ENCODE measurements around the gene RNF11. TPM values are rescaled to one million over a fixed set of nuclear protein-coding genes. Genes with fewer than 3 reads are reported as not detected.

Gene RNF11
- polyA plus RNA-seq, 1 donor (not counting 4 experiments of a cell fraction or from before 2014, with no cell fraction given): 113 TPM

DNA sequence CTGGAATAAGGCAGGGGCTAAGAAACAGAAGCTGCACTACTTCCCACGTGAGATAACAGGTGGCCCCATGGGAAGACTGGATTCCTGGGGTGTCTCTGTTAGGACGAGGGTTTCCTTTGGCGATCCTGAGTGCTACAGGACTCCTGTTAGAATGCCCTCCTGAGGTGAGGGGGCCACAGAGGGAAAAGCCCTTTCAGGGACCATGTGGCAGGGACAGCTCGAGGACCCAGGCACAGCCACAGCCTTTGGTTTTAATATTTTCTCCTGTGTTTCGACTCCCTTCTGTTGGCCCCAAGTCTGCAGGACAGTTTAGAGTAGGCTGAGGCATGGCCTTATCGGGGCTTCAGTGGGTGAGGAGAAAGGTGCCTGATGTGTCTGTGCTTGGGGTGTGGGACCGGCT lies 81.7 kb downstream of the RNF11 start:
- TF ChIP-seq EZH2 (IDR thresholded peaks at IDR 0.05; ENCODE audit: low read length): no peak
- TF ChIP-seq, protein P1, sequence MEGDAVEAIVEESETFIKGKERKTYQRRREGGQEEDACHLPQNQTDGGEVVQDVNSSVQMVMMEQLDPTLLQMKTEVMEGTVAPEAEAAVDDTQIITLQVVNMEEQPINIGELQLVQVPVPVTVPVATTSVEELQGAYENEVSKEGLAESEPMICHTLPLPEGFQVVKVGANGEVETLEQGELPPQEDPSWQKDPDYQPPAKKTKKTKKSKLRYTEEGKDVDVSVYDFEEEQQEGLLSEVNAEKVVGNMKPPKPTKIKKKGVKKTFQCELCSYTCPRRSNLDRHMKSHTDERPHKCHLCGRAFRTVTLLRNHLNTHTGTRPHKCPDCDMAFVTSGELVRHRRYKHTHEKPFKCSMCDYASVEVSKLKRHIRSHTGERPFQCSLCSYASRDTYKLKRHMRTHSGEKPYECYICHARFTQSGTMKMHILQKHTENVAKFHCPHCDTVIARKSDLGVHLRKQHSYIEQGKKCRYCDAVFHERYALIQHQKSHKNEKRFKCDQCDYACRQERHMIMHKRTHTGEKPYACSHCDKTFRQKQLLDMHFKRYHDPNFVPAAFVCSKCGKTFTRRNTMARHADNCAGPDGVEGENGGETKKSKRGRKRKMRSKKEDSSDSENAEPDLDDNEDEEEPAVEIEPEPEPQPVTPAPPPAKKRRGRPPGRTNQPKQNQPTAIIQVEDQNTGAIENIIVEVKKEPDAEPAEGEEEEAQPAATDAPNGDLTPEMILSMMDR (optimal IDR thresholded peaks at IDR 0.05 in 1 of 3, IDR thresholded peaks at IDR 0.05 in 1 of 3, conservative IDR thresholded peaks at IDR 0.05 in 1 of 3; ENCODE audit: extremely low read depth in 1 of 3, insufficient read depth in 2 of 3, low read length in 3 of 3): no peak
- dilution Hi-C loops (cut with MboI; ENCODE audit: extremely low pct_ligation_motif_present, low sequenced_read_pairs): no loop called here
- Histone ChIP-seq H3K27ac (ENCODE audit: control insufficient read depth, insufficient read depth, low read length) (no peak overlapping the region), H3K27me3 (ENCODE audit: control insufficient read depth, extremely low read depth, insufficient read depth, low read length) (no peaks in the 10 kb centered on the region), H4K20me1 (ENCODE audit: control insufficient read depth, extremely low read depth, insufficient read depth, low read length) (no peaks in the 10 kb centered on the region), H3K4me1 (ENCODE audit: control insufficient read depth, extremely low read depth, insufficient read depth, low read length) (peaks cover 21% of the 10 kb centered on the region), H3K9ac (ENCODE audit: control insufficient read depth, extremely low read depth, insufficient read depth, low read length) (no peak overlapping the region), H2AFZ (ENCODE audit: control insufficient read depth, low read length) (no peak overlapping the region), H3K9me3 (ENCODE audit: control insufficient read depth, low read depth, low read length) (no peaks in the 10 kb centered on the region), H3K79me2 (ENCODE audit: control insufficient read depth, insufficient read depth, low read length) (no peaks in the 10 kb centered on the region), H3K4me3 (ENCODE audit: control insufficient read depth in 2 of 3, extremely low read depth in 1 of 3, insufficient read depth in 2 of 3, low read depth in 1 of 3, low read length in 3 of 3) (no peak overlapping the region), H3K4me2 (ENCODE audit: control insufficient read depth, extremely low read depth, insufficient read depth, low read depth, low read length) (no peak overlapping the region), H3K9me1 (ENCODE audit: control insufficient read depth, extremely low read depth, insufficient read depth, low read length) (no peaks in the 10 kb centered on the region), H3K36me3 (ENCODE audit: control insufficient read depth in 2 of 2, extremely low read depth in 1 of 2, insufficient read depth in 2 of 2, low read length in 2 of 2) (no peaks in the 10 kb centered on the region)
- DNase-seq (ENCODE audit: low read depth, low spot score) (no peak), FAIRE-seq (no peak)

DNA sequence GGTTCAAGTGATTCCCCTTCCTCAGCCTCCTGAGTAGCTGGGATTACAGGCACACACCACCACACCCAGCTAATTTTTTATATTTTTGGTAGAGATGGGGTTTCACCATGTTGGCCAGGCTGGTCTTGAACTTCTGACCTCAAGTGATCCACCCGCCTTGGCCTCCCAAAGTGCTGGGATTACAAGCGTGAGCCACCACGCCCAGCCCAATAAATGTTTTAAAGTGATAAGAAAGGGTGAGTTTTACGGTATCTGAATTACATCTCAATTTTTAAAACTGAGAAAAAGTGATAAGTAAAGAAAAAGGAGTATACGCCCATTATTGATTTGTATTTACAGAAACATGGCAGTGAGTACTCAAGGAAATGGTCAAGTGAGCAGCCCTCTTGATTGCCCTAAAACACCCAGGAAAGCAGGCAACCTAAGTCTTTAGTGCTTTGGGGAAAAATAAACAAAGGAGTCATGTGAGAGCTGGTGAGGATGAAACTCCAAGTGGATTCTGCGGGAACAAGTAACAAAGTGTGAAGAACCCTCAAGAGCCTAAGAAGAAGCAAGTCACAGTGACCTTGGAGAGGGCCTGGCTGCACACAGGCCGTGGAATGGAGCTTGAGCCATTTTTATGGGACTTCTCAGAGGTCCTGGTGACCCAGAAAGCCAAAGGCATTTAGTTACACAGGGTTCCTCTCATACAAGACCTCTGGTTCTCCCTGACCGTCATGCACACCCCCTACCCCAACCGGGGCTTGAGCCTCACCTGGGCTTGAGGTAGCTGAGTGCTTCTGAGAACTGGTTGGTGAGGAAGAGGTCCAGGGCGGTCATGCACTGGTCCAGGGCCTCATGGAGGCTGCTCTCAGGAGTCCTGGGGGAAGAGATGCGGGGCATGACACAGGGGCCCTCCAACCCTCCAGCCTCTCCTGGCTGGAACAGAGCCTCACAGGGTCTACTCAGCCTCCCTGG lies 85.2 kb downstream of the RNF11 start:
- Histone ChIP-seq H3K4me1 (ENCODE audit: control insufficient read depth, extremely low read depth, insufficient read depth, low read length) (no peaks in the 10 kb centered on the region), H3K9me3 (ENCODE audit: control insufficient read depth, low read depth, low read length) (no peaks in the 10 kb centered on the region), H3K4me3 (ENCODE audit: control insufficient read depth in 2 of 3, extremely low read depth in 1 of 3, insufficient read depth in 2 of 3, low read depth in 1 of 3, low read length in 3 of 3) (no peak overlapping the region), H3K4me2 (ENCODE audit: control insufficient read depth, extremely low read depth, insufficient read depth, low read depth, low read length) (no peak overlapping the region), H4K20me1 (ENCODE audit: control insufficient read depth, extremely low read depth, insufficient read depth, low read length) (no peaks in the 10 kb centered on the region), H2AFZ (ENCODE audit: control insufficient read depth, low read length) (no peak overlapping the region), H3K9ac (ENCODE audit: control insufficient read depth, extremely low read depth, insufficient read depth, low read length) (no peak overlapping the region), H3K79me2 (ENCODE audit: control insufficient read depth, insufficient read depth, low read length) (no peaks in the 10 kb centered on the region), H3K9me1 (ENCODE audit: control insufficient read depth, extremely low read depth, insufficient read depth, low read length) (no peaks in the 10 kb centered on the region), H3K27me3 (ENCODE audit: control insufficient read depth, extremely low read depth, insufficient read depth, low read length) (no peaks in the 10 kb centered on the region), H3K36me3 (ENCODE audit: control insufficient read depth in 2 of 2, extremely low read depth in 1 of 2, insufficient read depth in 2 of 2, low read length in 2 of 2) (no peaks in the 10 kb centered on the region), H3K27ac (ENCODE audit: control insufficient read depth, insufficient read depth, low read length) (no peak overlapping the region)
- dilution Hi-C loops (cut with MboI; ENCODE audit: extremely low pct_ligation_motif_present, low sequenced_read_pairs): no loop called here
- no peak for DNase-seq (ENCODE audit: low read depth, low spot score)
- TF ChIP-seq, protein P1 (optimal IDR thresholded peaks at IDR 0.05 in 1 of 3, IDR thresholded peaks at IDR 0.05 in 1 of 3, conservative IDR thresholded peaks at IDR 0.05 in 1 of 3; ENCODE audit: extremely low read depth in 1 of 3, insufficient read depth in 2 of 3, low read length in 3 of 3): no peak
- no peak for TF ChIP-seq EZH2 (IDR thresholded peaks at IDR 0.05; ENCODE audit: low read length)
- no peak for FAIRE-seq
